ENCODE data around the gene KRT7.

- TF ChIP-seq CTCF (IDR thresholded peaks at IDR 0.05; ENCODE audit: low read length) (no peak), EZH2 (IDR thresholded peaks at IDR 0.05; ENCODE audit: borderline replicate concordance, low read length) (no peak)
Observed at GRCh38 chr12:52261208-52261484, 28.1 kb downstream of the KRT7 start.

All from OCI-LY1 (cell line).